Neural cell (in vitro differentiated cells): ENCODE measurements around the gene ASPSCR1. TPM values are rescaled to one million over a fixed set of nuclear protein-coding genes. Genes with fewer than 3 reads are reported as not detected.

Experiments used
- H2AFZ ChIP-seq: fragments of 200-600, 300-800 bp; sonication (generic), shearing (Covaris generic); 2 replicates; pipeline ENCODE4 v1.6.0; 2014; ENCODE audit warnings: low read depth, mild to moderate bottlenecking, antibody characterized with exemption, low read length, moderate library complexity
- H3F3A ChIP-seq: fragments of 200-600 bp; shearing (Covaris generic); 2 replicates; pipeline ENCODE4 v1.6.1; 2016; ENCODE audit warnings: mild to moderate bottlenecking, moderate library complexity, mixed read lengths, antibody characterized with exemption, low read length; ENCODE audit not compliant: insufficient read depth, poor library complexity, severe bottlenecking
- H3K27ac ChIP-seq: fragments of 200-600, 300-800 bp; sonication (generic), shearing (Covaris generic); 2 replicates; pipeline ENCODE4 v1.5.1; 2014; ENCODE audit warnings: mild to moderate bottlenecking, low read length, moderate library complexity
- H3K27me3 ChIP-seq: fragments of 300-800, 200-600 bp; sonication (generic), shearing (Covaris generic); 2 replicates; pipeline ENCODE4 v1.6.0; 2014; ENCODE audit warnings: mild to moderate bottlenecking, low read depth, low read length, moderate library complexity; ENCODE audit not compliant: insufficient read depth
- H3K36me3 ChIP-seq: fragments of 300-800, 200-600 bp; sonication (generic), shearing (Covaris generic); 2 replicates; pipeline ENCODE4 v1.5.1; 2014; ENCODE audit warnings: mild to moderate bottlenecking, antibody characterized with exemption, low read length, moderate library complexity; ENCODE audit not compliant: insufficient read depth
- H3K4me2 ChIP-seq: fragments of 300-800, 200-600 bp; sonication (generic), shearing (Covaris generic); 2 replicates; pipeline ENCODE4 v1.6.0; 2014; ENCODE audit warnings: mild to moderate bottlenecking, low read length
- H3K4me3 ChIP-seq: fragments of 300-800, 200-600 bp; sonication (generic), shearing (Covaris generic); 2 replicates; pipeline ENCODE4 v1.5.1; 2014; ENCODE audit warnings: mild to moderate bottlenecking, low read length, moderate library complexity
- H3K79me2 ChIP-seq: fragments of 200-600 bp; shearing (Covaris generic); replicated peaks from 2 replicates; pipeline ENCODE4 v1.6.0; 2014; ENCODE audit warnings: mild to moderate bottlenecking, low read length, moderate library complexity; ENCODE audit not compliant: insufficient read depth
- H3K9ac ChIP-seq: fragments of 300-800, 200-600 bp; sonication (generic), shearing (Covaris generic); 2 replicates; pipeline ENCODE4 v1.6.1; 2016; ENCODE audit warnings: mild to moderate bottlenecking, low read length, mixed read lengths
- H3K9me2 ChIP-seq: fragments of 200-600 bp; shearing (Covaris generic); 2 replicates; pipeline ENCODE4 v1.6.1; 2016; ENCODE audit warnings: mild to moderate bottlenecking, low read length, mixed read lengths; ENCODE audit not compliant: insufficient read depth
- H3K9me3 ChIP-seq: fragments of 200-600, 300-800 bp; sonication (generic), shearing (Covaris generic); 2 replicates; pipeline ENCODE4 v1.6.1; 2016; ENCODE audit warnings: mild to moderate bottlenecking, mixed run types, low read length, moderate library complexity, mixed read lengths
- H4K20me1 ChIP-seq: fragments of 200-600 bp; shearing (Covaris generic); 2 replicates; pipeline ENCODE4 v1.6.1; 2016; ENCODE audit warnings: mild to moderate bottlenecking, mixed run types; ENCODE audit not compliant: insufficient read depth
- CTCF ChIP-seq: fragments of 450-650 bp; IDR thresholded peaks from 2 replicates; pipeline ENCODE4 v1.5.1; 2014; ENCODE audit warnings: antibody characterized with exemption, mild to moderate bottlenecking, moderate library complexity; ENCODE audit not compliant: poor library complexity, severe bottlenecking
- EP300 ChIP-seq: fragments of 450-650 bp; conservative IDR thresholded peaks from 2 replicates; pipeline ENCODE4 v1.6.1; 2014; ENCODE audit warnings: antibody characterized with exemption, mild to moderate bottlenecking, moderate library complexity; ENCODE audit not compliant: poor library complexity, severe bottlenecking
- EZH2 ChIP-seq: fragments of 200-600, 300-800 bp; shearing (Covaris generic), sonication (generic); IDR thresholded peaks from 2 replicates; pipeline ENCODE4 v1.6.1; 2014; ENCODE audit warnings: antibody characterized with exemption, low read length, borderline replicate concordance, mild to moderate bottlenecking; ENCODE audit not compliant: insufficient read depth, poor library complexity, severe bottlenecking
- MXI1 ChIP-seq: fragments of 450-650 bp; conservative IDR thresholded peaks from 2 replicates; pipeline ENCODE4 v1.6.1; 2014; ENCODE audit warnings: antibody characterized with exemption, mild to moderate bottlenecking; ENCODE audit not compliant: poor library complexity, severe bottlenecking
- POLR2AphosphoS5 ChIP-seq: IDR thresholded peaks from 2 replicates; pipeline ENCODE4 v1.6.1; 2012
- RAD21 ChIP-seq: fragments of 450-650 bp; conservative IDR thresholded peaks from 2 replicates; pipeline ENCODE4 v1.6.1; 2014; ENCODE audit warnings: antibody characterized with exemption, mild to moderate bottlenecking, moderate library complexity
- SMC3 ChIP-seq: fragments of 450-650 bp; conservative IDR thresholded peaks from 2 replicates; pipeline ENCODE4 v1.6.1; 2014; ENCODE audit warnings: antibody characterized with exemption, mild to moderate bottlenecking, moderate library complexity; ENCODE audit not compliant: poor library complexity
- TAF1 ChIP-seq: IDR thresholded peaks from 2 replicates; pipeline ENCODE4 v1.6.1; 2012; ENCODE audit warnings: low read depth
- polyA plus RNA-seq: library from polyadenylated mRNA; depleted of rRNA; stranded (reverse); fragments of >200 nt; gene quantifications from 2 replicates; pipeline ENCODE4 v1.2.3, GENCODE V29; 2014
- TF ChIP-seq, protein P1 (sequence below): IDR thresholded peaks from 2 replicates; pipeline ENCODE4 v1.6.1; 2012; ENCODE audit warnings: borderline replicate concordance

Gene ASPSCR1
- polyA plus RNA-seq, 1 donor from 2014 or later = 28.0 TPM

- Histone ChIP-seq H3K4me3 (no peak overlapping the region), H3K27ac (no peak overlapping the region), H2AFZ (no peak overlapping the region), H3F3A (no peaks in the 10 kb centered on the region), H3K79me2 (no peaks in the 10 kb centered on the region), H4K20me1 (no peaks in the 10 kb centered on the region), H3K9me3 (no peaks in the 10 kb centered on the region), H3K4me2 (no peak overlapping the region), H3K27me3 (no peaks in the 10 kb centered on the region), H3K36me3 (no peaks in the 10 kb centered on the region), H3K9ac (no peak overlapping the region), H3K9me2 (no peaks in the 10 kb centered on the region)
- TF ChIP-seq RAD21 (no peak), SMC3 (no peak), POLR2AphosphoS5 (no peak), TAF1 (no peak), EZH2 (no peak), EP300 (no peak), CTCF (no peak), MXI1 (no peak)
- TF ChIP-seq, protein P1, sequence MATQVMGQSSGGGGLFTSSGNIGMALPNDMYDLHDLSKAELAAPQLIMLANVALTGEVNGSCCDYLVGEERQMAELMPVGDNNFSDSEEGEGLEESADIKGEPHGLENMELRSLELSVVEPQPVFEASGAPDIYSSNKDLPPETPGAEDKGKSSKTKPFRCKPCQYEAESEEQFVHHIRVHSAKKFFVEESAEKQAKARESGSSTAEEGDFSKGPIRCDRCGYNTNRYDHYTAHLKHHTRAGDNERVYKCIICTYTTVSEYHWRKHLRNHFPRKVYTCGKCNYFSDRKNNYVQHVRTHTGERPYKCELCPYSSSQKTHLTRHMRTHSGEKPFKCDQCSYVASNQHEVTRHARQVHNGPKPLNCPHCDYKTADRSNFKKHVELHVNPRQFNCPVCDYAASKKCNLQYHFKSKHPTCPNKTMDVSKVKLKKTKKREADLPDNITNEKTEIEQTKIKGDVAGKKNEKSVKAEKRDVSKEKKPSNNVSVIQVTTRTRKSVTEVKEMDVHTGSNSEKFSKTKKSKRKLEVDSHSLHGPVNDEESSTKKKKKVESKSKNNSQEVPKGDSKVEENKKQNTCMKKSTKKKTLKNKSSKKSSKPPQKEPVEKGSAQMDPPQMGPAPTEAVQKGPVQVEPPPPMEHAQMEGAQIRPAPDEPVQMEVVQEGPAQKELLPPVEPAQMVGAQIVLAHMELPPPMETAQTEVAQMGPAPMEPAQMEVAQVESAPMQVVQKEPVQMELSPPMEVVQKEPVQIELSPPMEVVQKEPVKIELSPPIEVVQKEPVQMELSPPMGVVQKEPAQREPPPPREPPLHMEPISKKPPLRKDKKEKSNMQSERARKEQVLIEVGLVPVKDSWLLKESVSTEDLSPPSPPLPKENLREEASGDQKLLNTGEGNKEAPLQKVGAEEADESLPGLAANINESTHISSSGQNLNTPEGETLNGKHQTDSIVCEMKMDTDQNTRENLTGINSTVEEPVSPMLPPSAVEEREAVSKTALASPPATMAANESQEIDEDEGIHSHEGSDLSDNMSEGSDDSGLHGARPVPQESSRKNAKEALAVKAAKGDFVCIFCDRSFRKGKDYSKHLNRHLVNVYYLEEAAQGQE = no peak
These were observed 80.9 kb downstream of the ASPSCR1 start for GRCh38 chr17:82058230-82058854.

GRCh38 chr17:82058855-82059249, 81.4 kb downstream of the ASPSCR1 start:
- Histone ChIP-seq H3K4me2 (no peak overlapping the region), H3K79me2 (no peaks in the 10 kb centered on the region), H3K9ac (no peak overlapping the region), H4K20me1 (no peaks in the 10 kb centered on the region), H3K4me3 (no peak overlapping the region), H3K27me3 (no peaks in the 10 kb centered on the region), H3K9me3 (no peaks in the 10 kb centered on the region), H3F3A (no peaks in the 10 kb centered on the region), H3K9me2 (no peaks in the 10 kb centered on the region), H3K36me3 (no peaks in the 10 kb centered on the region), H3K27ac (no peak overlapping the region), H2AFZ (no peak overlapping the region)
- TF ChIP-seq, protein P1 = no peak
- TF ChIP-seq SMC3 (no peak), EP300 (no peak), CTCF (no peak), TAF1 (no peak), POLR2AphosphoS5 (no peak), RAD21 (no peak), MXI1 (no peak), EZH2 (no peak)
